ENCODE results near the gene RCBTB2. TPM values are rescaled to one million over a fixed set of nuclear protein-coding genes. Genes with fewer than 3 reads are reported as not detected.
A peak's percentile ranks its signal among the peaks of the same experiment; 100 is the strongest.

Gene RCBTB2
- total RNA-seq, 3 donors from 2014 or later = 1.3 to 1.5 (median 1.4) TPM

GRCh38 chr13:48551329-48551728, 18.4 kb upstream of the RCBTB2 start:
- Mint-ChIP-seq H3K36me3 (ENCODE audit: insufficient read depth) (peaks cover 2% of the 10 kb centered on the region), H3K4me3 (no peak overlapping the region), H3K27me3 (ENCODE audit: low read depth) (peaks cover 1% of the 10 kb centered on the region), H3K4me1 (ENCODE audit: low read depth) (no peaks in the 10 kb centered on the region), H3K9me3 (peaks cover 17% of the 10 kb centered on the region)
- DNase-seq (no peak), ATAC-seq (no peak)

DNA sequence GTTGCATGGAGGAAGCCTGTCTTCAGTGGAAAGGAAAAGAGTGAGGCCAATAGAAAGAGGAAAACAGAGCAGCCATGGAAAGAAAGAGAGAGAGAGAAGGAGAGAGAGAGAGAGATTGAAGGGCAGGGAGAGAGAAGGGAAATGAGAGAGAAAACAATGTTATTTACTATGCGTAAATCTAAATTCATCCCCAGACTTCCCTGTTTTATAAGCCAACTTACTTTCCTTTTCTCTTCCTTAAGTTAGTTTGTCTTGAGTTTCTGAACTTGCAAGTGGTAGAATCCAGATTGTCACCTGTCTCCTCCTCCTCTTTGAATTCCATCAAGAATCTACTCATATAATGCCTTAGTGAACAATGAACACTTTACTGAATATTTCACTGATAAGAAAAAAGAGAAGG, 16.8 kb upstream of the RCBTB2 start:
- Mint-ChIP-seq H3K4me3 (no peak overlapping the region), H3K36me3 (ENCODE audit: insufficient read depth) (no peaks in the 10 kb centered on the region), H3K27me3 (ENCODE audit: low read depth) (no peaks in the 10 kb centered on the region), H3K4me1 (ENCODE audit: low read depth) (no peaks in the 10 kb centered on the region), H3K9me3 (peaks cover 13% of the 10 kb centered on the region)
- ATAC-seq (no peak), DNase-seq (no peak)

DNA sequence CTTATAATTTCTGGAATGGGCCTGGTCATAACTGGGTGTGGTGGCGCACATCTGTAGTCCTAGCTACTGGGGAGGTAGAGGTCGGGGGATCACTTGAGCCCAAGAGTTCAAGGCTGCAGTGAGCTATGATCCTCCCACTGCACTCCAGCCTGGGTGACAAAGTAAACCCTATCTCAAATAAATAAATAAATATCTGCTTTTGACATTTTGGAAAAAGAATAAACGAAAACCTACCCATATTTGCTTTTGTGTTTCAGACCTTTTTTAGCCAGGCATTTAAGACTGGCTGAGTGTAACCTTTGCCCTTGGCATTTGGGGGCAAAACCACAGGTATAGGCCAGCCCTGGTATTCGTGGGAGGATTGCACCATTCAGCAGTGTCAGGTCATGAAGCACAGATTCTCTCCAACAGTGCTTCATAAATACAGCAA, 14.8 kb upstream of the RCBTB2 start:
- Mint-ChIP-seq H3K27me3 (ENCODE audit: low read depth) (no peaks in the 10 kb centered on the region), H3K9me3 (peaks cover 8% of the 10 kb centered on the region)

DNA sequence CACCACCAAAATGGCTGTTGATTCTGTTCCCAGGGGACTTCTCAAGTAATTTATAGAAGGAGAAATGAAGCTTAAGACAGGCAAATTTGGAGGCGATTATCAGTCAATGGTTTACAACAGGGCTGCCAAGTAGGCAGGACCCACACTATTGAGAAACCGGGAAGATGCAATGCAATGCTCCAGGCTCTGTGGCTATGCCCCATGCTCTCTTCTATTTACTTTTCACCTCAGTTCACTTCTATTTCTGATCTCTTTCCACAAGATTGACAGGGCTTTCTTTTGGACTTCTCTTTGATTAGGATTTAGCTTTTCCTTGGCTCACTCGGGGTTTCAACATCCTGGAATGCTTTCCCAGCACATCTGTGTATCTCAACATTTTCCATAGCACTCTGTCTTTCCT, 12.7 kb upstream of the RCBTB2 start:
- peaks cover 5% of the 10 kb centered on the region for H3K9me3 Mint-ChIP-seq
- ATAC-seq (no peak), DNase-seq (no peak)
- H3K4me3 Mint-ChIP-seq = no peak overlapping the region
- no peaks in the 10 kb centered on the region for H3K36me3 Mint-ChIP-seq (ENCODE audit: insufficient read depth)
- H3K27me3 Mint-ChIP-seq (ENCODE audit: low read depth) = no peaks in the 10 kb centered on the region
- no peaks in the 10 kb centered on the region for H3K4me1 Mint-ChIP-seq (ENCODE audit: low read depth)

More for the DNA sequence above, 14.8 kb upstream of the RCBTB2 start:
- DNase-seq = no peak
- Mint-ChIP-seq H3K4me3 (no peak overlapping the region), H3K36me3 (ENCODE audit: insufficient read depth) (no peaks in the 10 kb centered on the region), H3K4me1 (ENCODE audit: low read depth) (no peaks in the 10 kb centered on the region)
- ATAC-seq = no peak

GRCh38 chr13:48542581-48543341, 9.9 kb upstream of the RCBTB2 start:
- Mint-ChIP-seq H3K4me1 (ENCODE audit: low read depth) (no peaks in the 10 kb centered on the region), H3K27me3 (ENCODE audit: low read depth) (no peaks in the 10 kb centered on the region), H3K4me3 (no peak overlapping the region), H3K36me3 (ENCODE audit: insufficient read depth) (no peaks in the 10 kb centered on the region), H3K9me3 (no peaks in the 10 kb centered on the region)
- ATAC-seq = no peak
- no peak for DNase-seq

- Mint-ChIP-seq H3K4me1 (ENCODE audit: low read depth) (no peaks in the 10 kb centered on the region), H3K36me3 (ENCODE audit: insufficient read depth) (no peaks in the 10 kb centered on the region), H3K9me3 (no peaks in the 10 kb centered on the region), H3K4me3 (no peak overlapping the region), H3K27me3 (ENCODE audit: low read depth) (no peaks in the 10 kb centered on the region)
- no peak for ATAC-seq
- no peak for DNase-seq
These were observed 9.3 kb upstream of the RCBTB2 start for GRCh38 chr13:48542138-48542537.

- H3K4me3 Mint-ChIP-seq = no peak overlapping the region
- no peaks in the 10 kb centered on the region for H3K36me3 Mint-ChIP-seq (ENCODE audit: insufficient read depth)
- no peak for DNase-seq
- no peaks in the 10 kb centered on the region for H3K27me3 Mint-ChIP-seq (ENCODE audit: low read depth)
- peaks cover 7% of the 10 kb centered on the region for H3K9me3 Mint-ChIP-seq
- no peak for ATAC-seq
- H3K4me1 Mint-ChIP-seq (ENCODE audit: low read depth) = no peaks in the 10 kb centered on the region
These were observed 6.7 kb upstream of the RCBTB2 start for GRCh38 chr13:48539550-48539949.

DNA sequence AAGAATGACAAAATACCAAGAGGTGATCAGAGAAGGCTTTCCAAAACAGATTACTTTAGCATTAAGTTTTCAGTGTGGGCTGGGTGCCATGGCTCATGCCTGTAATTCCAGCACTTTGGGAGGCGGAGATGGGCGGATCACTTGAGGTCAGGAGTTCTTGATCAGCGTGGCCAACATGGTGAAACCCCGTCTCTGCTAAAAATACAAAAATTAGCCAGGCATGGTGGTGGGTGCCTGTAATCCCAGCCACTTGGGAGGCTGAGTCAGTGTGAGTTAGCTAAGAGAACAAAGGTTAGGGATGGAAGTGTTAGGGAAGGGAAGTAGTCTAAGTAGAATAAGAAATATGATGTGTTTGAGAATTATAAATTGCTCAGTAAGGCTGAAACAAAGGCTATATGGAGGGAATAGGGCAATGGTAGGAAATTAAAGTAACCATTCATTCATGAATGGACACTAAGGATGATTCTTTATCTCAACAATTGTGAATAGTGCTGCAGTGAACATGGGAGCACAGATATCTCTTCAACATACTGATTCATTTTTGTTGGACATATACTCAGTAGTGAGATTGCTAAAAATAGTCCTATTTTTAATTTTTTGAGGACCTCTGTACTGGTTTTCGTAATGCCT, 3.9 kb upstream of the RCBTB2 start:
- no peaks in the 10 kb centered on the region for H3K27me3 Mint-ChIP-seq (ENCODE audit: low read depth)
- DNase-seq (no peak), ATAC-seq (no peak)
- H3K9me3 Mint-ChIP-seq = peaks cover 7% of the 10 kb centered on the region
- H3K4me1 Mint-ChIP-seq (ENCODE audit: low read depth) = peaks cover 11% of the 10 kb centered on the region
- no peak overlapping the region for H3K4me3 Mint-ChIP-seq
- no peaks in the 10 kb centered on the region for H3K36me3 Mint-ChIP-seq (ENCODE audit: insufficient read depth)

- peaks cover 20% of the 10 kb centered on the region for H3K4me1 Mint-ChIP-seq (ENCODE audit: low read depth)
- ATAC-seq (no peak), DNase-seq (no peak)
- H3K4me3 Mint-ChIP-seq = no peak overlapping the region
- peaks cover 7% of the 10 kb centered on the region for H3K9me3 Mint-ChIP-seq
- H3K36me3 Mint-ChIP-seq (ENCODE audit: insufficient read depth) = no peaks in the 10 kb centered on the region
- no peaks in the 10 kb centered on the region for H3K27me3 Mint-ChIP-seq (ENCODE audit: low read depth)
These were observed 2.9 kb upstream of the RCBTB2 start for GRCh38 chr13:48535766-48536165.

DNA sequence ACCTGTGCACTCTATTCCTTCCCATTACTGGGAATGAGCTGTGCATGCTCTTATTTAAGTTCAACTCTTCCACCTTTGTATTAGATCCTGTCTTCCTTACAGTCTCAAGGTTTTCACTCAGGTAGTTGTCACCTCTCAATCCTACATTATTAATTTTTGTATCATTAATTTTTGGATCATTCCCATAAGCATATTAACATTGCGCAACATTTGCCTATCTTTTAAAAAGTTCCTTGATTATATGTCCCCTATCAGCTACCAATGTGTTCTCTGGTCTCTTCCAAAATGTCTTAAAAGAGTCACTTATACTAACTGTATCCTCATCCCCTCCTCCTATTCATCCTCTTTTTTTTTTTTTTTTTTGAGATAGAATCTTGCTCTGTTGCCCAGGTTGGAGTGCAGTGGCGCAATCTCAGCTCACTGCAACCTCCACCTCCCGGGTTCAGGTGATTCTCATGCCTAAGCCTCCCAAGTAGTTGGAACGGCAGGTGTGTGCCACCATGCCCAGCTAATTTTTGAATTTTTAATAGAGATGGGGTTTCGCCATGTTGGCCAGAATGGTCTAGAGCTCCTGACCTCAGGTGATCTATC, 2.1 kb upstream of the RCBTB2 start:
- H3K4me1 Mint-ChIP-seq (ENCODE audit: low read depth) = peaks cover 26% of the 10 kb centered on the region
- H3K9me3 Mint-ChIP-seq = peaks cover 7% of the 10 kb centered on the region
- H3K27me3 Mint-ChIP-seq (ENCODE audit: low read depth) = no peaks in the 10 kb centered on the region
- no peaks in the 10 kb centered on the region for H3K36me3 Mint-ChIP-seq (ENCODE audit: insufficient read depth)
- ATAC-seq = no peak
- DNase-seq = no peak
- H3K4me3 Mint-ChIP-seq = no peak overlapping the region

DNA sequence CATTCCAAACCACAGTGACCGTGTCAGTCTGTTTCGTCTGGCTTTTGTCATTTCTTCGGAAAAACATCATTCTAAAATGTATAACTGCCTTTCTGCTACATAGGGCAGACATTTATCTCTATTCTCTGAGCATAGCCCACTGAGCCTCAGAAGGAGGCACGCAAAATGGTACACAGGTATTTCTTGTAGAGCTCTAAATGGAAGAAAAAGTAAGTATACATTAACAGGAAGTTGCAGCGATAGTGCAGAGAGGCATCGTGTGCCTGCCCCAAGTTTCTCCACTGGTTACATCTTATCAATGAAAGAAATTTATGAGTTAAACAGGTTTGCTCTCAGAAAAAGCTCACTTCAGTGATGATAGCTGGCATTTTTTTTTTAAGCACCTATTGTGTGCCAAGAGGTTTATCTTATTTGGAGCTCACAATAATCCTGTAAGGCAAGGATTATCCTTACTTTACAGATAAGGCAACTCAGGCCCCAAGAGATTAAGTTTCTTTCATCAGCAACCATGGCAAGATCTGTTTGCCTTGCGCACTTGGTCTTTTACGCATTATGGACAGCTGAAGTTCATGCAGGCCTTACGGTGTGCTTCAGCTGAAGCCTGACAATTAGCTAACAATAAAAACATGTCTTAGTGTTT, 1.2 kb upstream of the RCBTB2 start:
- Mint-ChIP-seq H3K4me3 (peak overlapping the region; percentile 91), H3K36me3 (ENCODE audit: insufficient read depth) (no peaks in the 10 kb centered on the region), H3K4me1 (ENCODE audit: low read depth) (peaks cover 29% of the 10 kb centered on the region), H3K9me3 (peaks cover 7% of the 10 kb centered on the region), H3K27me3 (ENCODE audit: low read depth) (no peaks in the 10 kb centered on the region)
- no peak for ATAC-seq
- no peak for DNase-seq

GRCh38 chr13:48532256-48532505, 699 bp downstream of the RCBTB2 start:
- ATAC-seq (peak; percentile 44 to 49), DNase-seq (no peak)
- Mint-ChIP-seq H3K4me1 (ENCODE audit: low read depth) (peaks cover 32% of the 10 kb centered on the region), H3K4me3 (peak overlapping the region; percentile 91), H3K9me3 (peaks cover 7% of the 10 kb centered on the region), H3K27me3 (ENCODE audit: low read depth) (no peaks in the 10 kb centered on the region), H3K36me3 (ENCODE audit: insufficient read depth) (no peaks in the 10 kb centered on the region)

DNA sequence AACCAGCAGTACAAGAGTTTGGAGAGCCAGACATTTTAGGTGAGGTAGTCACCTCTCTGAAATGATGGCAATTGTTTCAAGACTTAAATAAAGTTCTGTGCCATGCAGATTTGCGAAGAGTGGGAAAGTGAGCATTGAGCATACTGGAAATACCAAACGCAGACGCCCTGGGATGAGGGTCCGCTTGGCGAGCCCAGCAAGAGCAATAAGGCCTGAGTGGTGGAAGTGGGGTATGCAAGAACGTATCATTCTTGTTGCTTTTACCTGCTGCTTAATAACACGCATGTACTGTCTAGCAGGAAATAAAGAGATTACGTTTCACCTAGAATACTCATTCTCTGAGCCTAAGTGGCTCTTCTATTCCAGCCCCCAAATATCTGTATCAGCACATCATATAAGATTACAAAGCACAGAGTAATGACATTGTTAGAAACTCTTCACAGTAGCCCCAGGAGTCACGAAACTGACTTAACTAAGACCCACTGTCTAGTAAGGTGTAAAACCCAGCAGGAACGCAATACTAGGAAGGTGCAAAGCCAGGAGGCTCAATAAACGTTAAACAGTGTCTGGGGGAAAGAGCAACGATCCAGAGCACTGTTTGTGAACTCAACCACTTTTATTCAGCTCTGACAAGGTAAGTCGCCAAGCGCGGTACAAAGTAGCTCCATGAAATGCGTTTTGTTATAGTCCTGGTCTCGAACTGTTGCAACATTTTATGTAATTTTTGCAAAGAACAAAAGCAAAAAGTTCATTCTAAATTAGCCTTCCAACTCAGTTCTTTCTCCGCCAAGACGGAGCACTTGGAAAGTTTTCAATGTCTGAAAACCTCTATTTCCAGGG, 1.2 kb downstream of the RCBTB2 start:
- Mint-ChIP-seq H3K9me3 (peaks cover 4% of the 10 kb centered on the region), H3K4me1 (ENCODE audit: low read depth) (peaks cover 32% of the 10 kb centered on the region), H3K4me3 (peak overlapping the region; percentile 91), H3K27me3 (ENCODE audit: low read depth) (no peaks in the 10 kb centered on the region), H3K36me3 (ENCODE audit: insufficient read depth) (no peaks in the 10 kb centered on the region)
- ATAC-seq = no peak
- DNase-seq = no peak

GRCh38 chr13:48530833-48531232, 2.0 kb downstream of the RCBTB2 start:
- DNase-seq (no peak), ATAC-seq (no peak)
- Mint-ChIP-seq H3K4me1 (ENCODE audit: low read depth) (peaks cover 32% of the 10 kb centered on the region), H3K4me3 (peak overlapping the region; percentile 91), H3K9me3 (no peaks in the 10 kb centered on the region), H3K27me3 (ENCODE audit: low read depth) (no peaks in the 10 kb centered on the region), H3K36me3 (ENCODE audit: insufficient read depth) (no peaks in the 10 kb centered on the region)

Data from activated T-cell treated with anti-CD3 and anti-CD28 coated beads, Interleukin-2, amount 50 U/mL, for 4 hours (primary cell).